Mesendoderm (in vitro differentiated cells): ENCODE results near the gene RPS5.
A peak's percentile ranks its signal among the peaks of the same experiment; 100 is the strongest.
"Not testable (repeated sequence)": the region's sequence is repeated elsewhere in the genome, so short reads cannot be mapped to it uniquely, and the experiment has no call there.

ENCODE experiments used
- DNase-seq: peaks from one replicate; pipeline ENCODE4 v3.0.0; 2013
- H2AK5ac ChIP-seq: 2 replicates; pipeline ENCODE4 v1.6.1; 2013; ENCODE audit warnings: low read length, inconsistent platforms
- H2BK120ac ChIP-seq: 2 replicates; pipeline ENCODE4 v1.6.1; 2013; ENCODE audit warnings: low read depth, mild to moderate bottlenecking, low read length, moderate library complexity, mixed read lengths
- H2BK15ac ChIP-seq: replicated peaks from 2 replicates; pipeline ENCODE4 v1.6.1; 2013; ENCODE audit warnings: low read depth, mild to moderate bottlenecking, moderate library complexity
- H2BK5ac ChIP-seq: 2 replicates; pipeline ENCODE4 v1.6.1; 2013; ENCODE audit warnings: low read length, inconsistent platforms
- H3K18ac ChIP-seq: 2 replicates; pipeline ENCODE4 v1.6.1; 2013; ENCODE audit warnings: mild to moderate bottlenecking, low read length, mixed read lengths
- H3K23ac ChIP-seq: one replicate; pipeline ENCODE4 v1.6.1; 2013; ENCODE audit warnings: low read length
- H3K27ac ChIP-seq: 2 replicates; pipeline ENCODE4 v1.5.1; 2013; ENCODE audit warnings: low read depth, mild to moderate bottlenecking, inconsistent platforms, low read length, moderate library complexity
- H3K27me3 ChIP-seq: 2 replicates; pipeline ENCODE4 v1.6.1; 2013; ENCODE audit warnings: low read length, control low read depth, mild to moderate bottlenecking, inconsistent platforms; ENCODE audit not compliant: insufficient read depth, poor library complexity
- H3K36me3 ChIP-seq: 2 replicates; pipeline ENCODE4 v1.6.1; 2013; ENCODE audit warnings: low read length, inconsistent platforms; ENCODE audit not compliant: control insufficient read depth, insufficient read depth
- H3K4ac ChIP-seq: one replicate; pipeline ENCODE4 v1.6.1; 2013; ENCODE audit warnings: low read depth, mild to moderate bottlenecking, low read length, moderate library complexity
- H3K4me1 ChIP-seq: 2 replicates; pipeline ENCODE4 v1.6.1; 2013; ENCODE audit warnings: low read depth, low read length, inconsistent platforms; ENCODE audit not compliant: control insufficient read depth
- H3K4me2 ChIP-seq: 2 replicates; pipeline ENCODE4 v1.6.1; 2013; ENCODE audit warnings: low read length
- H3K4me3 ChIP-seq: 2 replicates; pipeline ENCODE4 v1.5.1; 2013; ENCODE audit warnings: mild to moderate bottlenecking, low read length
- H3K56ac ChIP-seq: one replicate; pipeline ENCODE4 v1.6.1; 2013; ENCODE audit warnings: low read length
- H3K79me1 ChIP-seq: 2 replicates; pipeline ENCODE4 v1.6.1; 2013; ENCODE audit warnings: low read length, inconsistent platforms
- H3K79me2 ChIP-seq: 2 replicates; pipeline ENCODE4 v1.6.1; 2013; ENCODE audit warnings: mild to moderate bottlenecking, low read length; ENCODE audit not compliant: control insufficient read depth, insufficient read depth
- H3K9ac ChIP-seq: 2 replicates; pipeline ENCODE4 v1.6.1; 2013; ENCODE audit warnings: low read length, inconsistent platforms
- H4K5ac ChIP-seq: one replicate; pipeline ENCODE4 v1.6.1; 2013; ENCODE audit warnings: low read length
- H4K8ac ChIP-seq: one replicate; pipeline ENCODE4 v1.6.1; 2013; ENCODE audit warnings: low read depth, mild to moderate bottlenecking, control low read depth, low read length, moderate library complexity
- WGBS: extraction: QIAGEN DNeasy Blood & Tissue Kit; methylation state at CpG from one replicate; pipeline ENCODE4 v1.1.7; 2013; ENCODE audit warnings: low lambda C conversion rate, missing lambda C conversion rate; ENCODE audit not compliant: insufficient coverage; ENCODE audit errors: extremely low coverage; 5-methylcytosine and 5-hydroxymethylcytosine counted together

RPS5 gene

DNA sequence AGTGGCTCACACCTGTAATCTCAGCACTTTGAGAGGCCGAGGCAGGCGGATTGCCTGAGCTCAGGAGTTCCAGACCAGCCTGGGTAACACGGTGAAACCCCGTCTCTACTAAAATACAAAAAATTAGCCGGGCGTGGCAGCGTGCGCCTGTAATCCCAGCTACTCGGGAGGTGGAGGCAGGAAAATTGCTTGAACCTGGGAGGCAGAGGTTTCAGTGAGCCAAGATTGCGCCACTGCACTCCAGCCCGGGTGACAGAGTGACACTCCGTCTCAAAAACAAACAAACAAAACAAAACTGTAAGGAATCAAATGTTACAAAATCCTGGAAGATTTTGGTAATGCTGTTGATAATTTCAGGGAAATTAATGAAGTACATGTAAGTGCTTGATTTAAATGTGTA is 39.0 kb upstream of the RPS5 start:
- peak overlapping the region; percentile 89 for H3K56ac ChIP-seq
- H4K5ac ChIP-seq, H3K18ac ChIP-seq, H3K4me1 ChIP-seq, H2BK5ac ChIP-seq, H3K27me3 ChIP-seq, H2BK120ac ChIP-seq, H3K36me3 ChIP-seq, H3K27ac ChIP-seq, H3K4ac ChIP-seq, H4K8ac ChIP-seq, H3K23ac ChIP-seq, H3K79me2 ChIP-seq, H2BK15ac ChIP-seq, H2AK5ac ChIP-seq, DNase-seq, H3K79me1 ChIP-seq: not testable (repeated sequence)
- H3K4me2 ChIP-seq, result peak overlapping the region; percentile 91
- peak overlapping the region; percentile 82 for H3K9ac ChIP-seq
- peak overlapping the region; percentile 83 for H3K4me3 ChIP-seq
- no CpG with 5 or more reads among the region's 12 CpGs for WGBS

DNA sequence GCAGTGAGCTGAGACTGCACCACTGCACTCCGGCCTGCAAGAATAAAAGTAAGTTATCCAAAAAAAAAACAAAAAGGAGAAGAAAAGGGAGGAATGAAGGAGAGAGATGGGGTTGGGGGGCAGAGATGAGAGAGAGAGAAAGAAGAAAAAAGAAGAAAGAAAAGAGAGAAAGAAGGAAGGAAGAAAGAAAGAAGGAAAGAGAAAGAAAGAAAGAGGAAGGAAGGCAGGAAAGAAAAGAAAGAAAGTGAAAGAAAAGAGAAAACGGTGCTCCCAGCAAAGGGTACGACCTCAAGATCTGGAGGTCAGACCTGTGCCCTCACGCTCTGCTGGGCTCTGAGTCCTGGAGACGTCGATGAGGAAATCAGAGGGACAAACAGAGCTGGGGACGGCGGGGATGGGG is 37.5 kb upstream of the RPS5 start:
- Histone ChIP-seq H3K27me3 (no peaks in the 10 kb centered on the region), H3K56ac (no peak overlapping the region), H3K27ac (no peak overlapping the region), H3K4me2 (no peak overlapping the region), H3K23ac (no peak overlapping the region), H2BK15ac (no peak overlapping the region), H3K36me3 (no peaks in the 10 kb centered on the region), H3K4me3 (no peak overlapping the region), H2BK120ac (no peak overlapping the region), H3K9ac (no peak overlapping the region), H2AK5ac (no peak overlapping the region), H3K4me1 (no peaks in the 10 kb centered on the region), H2BK5ac (no peak overlapping the region), H4K5ac (no peak overlapping the region), H3K79me2 (no peaks in the 10 kb centered on the region), H3K18ac (no peak overlapping the region), H3K4ac (no peak overlapping the region), H3K79me1 (no peaks in the 10 kb centered on the region), H4K8ac (no peak overlapping the region)
- DNase-seq, result no peak
- no CpG with 5 or more reads among the region's 8 CpGs for WGBS

DNA sequence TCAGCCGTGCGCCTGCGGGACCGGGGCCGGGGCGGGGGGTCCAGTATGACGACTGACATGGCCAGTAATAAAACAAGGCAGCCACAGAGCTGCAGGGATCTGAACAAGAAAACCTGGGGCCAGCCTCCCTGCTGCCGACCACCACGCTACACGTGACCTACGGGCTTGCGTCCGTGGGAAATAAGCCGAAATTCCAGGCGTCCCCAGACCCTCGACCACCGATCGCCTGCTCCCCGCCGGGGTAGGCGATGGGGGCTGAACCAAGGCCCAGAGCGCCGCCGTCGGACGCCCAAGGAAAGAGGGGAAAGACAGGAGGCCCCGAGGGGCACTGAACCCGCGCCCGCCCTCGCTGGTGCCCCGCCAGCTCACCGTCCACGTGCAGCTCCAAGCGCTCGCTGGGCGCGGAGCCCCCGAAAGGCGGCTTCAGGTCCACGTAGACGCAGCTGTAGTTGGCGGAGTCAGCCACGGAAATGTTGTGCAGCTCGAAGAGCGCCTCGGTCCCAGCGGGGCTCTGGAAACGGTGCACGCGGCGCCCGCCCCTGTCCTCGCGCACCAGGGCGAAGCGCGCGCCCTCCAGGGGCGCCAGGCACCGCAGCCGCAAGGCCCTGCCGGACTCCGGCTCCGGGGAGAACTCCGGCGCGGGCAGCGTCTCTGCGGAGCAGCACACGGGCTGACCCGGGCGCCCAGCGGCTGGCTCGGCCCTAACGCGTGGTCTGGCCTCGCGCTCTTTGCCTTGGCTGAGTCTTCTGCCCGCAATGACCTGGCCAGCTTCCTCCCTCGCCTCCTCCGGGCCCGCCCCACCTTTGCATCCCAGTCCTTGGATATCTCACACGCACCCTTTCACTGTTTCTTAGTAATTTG is 36.8 kb upstream of the RPS5 start:
- Histone ChIP-seq H2BK120ac (no peak overlapping the region), H3K27ac (no peak overlapping the region), H3K4ac (no peak overlapping the region), H3K18ac (no peak overlapping the region), H3K4me3 (no peak overlapping the region), H4K8ac (no peak overlapping the region), H3K4me1 (no peaks in the 10 kb centered on the region), H3K27me3 (no peaks in the 10 kb centered on the region), H3K79me1 (no peaks in the 10 kb centered on the region), H3K36me3 (no peaks in the 10 kb centered on the region), H3K23ac (no peak overlapping the region), H3K79me2 (no peaks in the 10 kb centered on the region), H3K56ac (no peak overlapping the region), H2BK15ac (no peak overlapping the region), H4K5ac (no peak overlapping the region), H2AK5ac (no peak overlapping the region), H3K9ac (no peak overlapping the region), H3K4me2 (no peak overlapping the region), H2BK5ac (no peak overlapping the region)
- no peak for DNase-seq
- whole genome bisulfite sequencing, result no CpG with 5 or more reads among the region's 84 CpGs

DNA sequence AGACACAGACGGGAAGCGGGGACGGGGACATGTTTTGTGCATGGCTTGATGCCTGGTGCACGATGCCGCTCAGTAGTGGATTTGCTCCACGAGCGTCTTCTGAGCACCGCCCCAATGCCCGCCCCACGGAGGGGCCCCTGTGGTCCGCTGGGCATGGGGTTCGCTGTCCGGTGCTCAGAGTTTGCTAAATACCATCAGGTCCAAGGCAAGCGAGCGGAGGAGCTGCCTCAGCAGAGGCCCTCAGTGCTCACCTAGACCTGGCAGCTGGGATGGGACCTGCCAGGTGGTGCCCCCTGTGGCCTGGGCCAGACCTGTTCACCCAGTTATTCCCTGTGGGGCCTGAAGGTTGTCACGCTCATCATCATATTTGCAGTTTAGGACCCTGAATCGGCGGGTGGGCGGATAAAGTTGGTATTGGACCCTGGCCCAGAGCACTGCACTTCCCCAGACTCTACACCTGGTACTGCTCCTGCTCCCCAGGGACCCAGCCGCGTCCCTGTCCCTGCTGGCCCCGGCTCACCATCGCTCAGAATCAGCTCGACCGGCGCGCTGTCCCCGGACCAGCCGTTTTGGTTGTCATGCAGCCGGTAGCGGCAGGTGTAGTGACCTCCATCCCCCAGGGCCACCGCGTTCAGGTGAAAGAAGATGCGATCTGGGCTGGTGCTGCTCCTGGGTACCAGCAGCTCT is 36.1 kb upstream of the RPS5 start:
- DNase-seq, result no peak
- Histone ChIP-seq H2BK5ac (no peak overlapping the region), H3K27me3 (no peaks in the 10 kb centered on the region), H2BK120ac (no peak overlapping the region), H3K79me2 (no peaks in the 10 kb centered on the region), H3K23ac (no peak overlapping the region), H4K5ac (no peak overlapping the region), H3K4me1 (no peaks in the 10 kb centered on the region), H3K4me3 (no peak overlapping the region), H3K56ac (no peak overlapping the region), H3K9ac (no peak overlapping the region), H3K27ac (no peak overlapping the region), H3K4me2 (no peak overlapping the region), H2BK15ac (no peak overlapping the region), H3K18ac (no peak overlapping the region), H3K79me1 (no peaks in the 10 kb centered on the region), H2AK5ac (no peak overlapping the region), H3K36me3 (no peaks in the 10 kb centered on the region), H3K4ac (no peak overlapping the region), H4K8ac (no peak overlapping the region)
- no CpG with 5 or more reads among the region's 34 CpGs for WGBS

DNA sequence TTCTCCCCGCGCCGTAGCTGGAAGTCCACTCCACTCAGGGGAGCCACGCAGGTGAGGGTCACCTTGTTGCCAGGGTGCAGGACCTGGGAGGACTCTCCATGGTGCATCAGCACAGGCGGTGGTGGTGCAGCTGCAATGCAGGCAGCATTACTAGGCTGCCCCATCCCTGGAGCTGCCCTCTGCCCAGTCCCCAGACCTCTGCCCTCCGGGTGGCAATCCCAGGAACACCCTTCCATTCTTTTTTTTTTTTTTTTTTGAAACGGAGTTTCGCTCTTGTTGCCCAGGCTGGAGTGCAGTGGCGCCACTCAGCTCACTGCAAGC is 35.6 kb upstream of the RPS5 start:
- no peak overlapping the region for H3K27ac ChIP-seq
- WGBS, result no CpG with 5 or more reads among the region's 9 CpGs
- H2BK120ac ChIP-seq, result no peak overlapping the region
- no peaks in the 10 kb centered on the region for H3K79me2 ChIP-seq
- H3K27me3 ChIP-seq, result no peaks in the 10 kb centered on the region
- no peak overlapping the region for H3K18ac ChIP-seq
- H4K8ac ChIP-seq, result no peak overlapping the region
- no peak overlapping the region for H3K4me3 ChIP-seq
- no peaks in the 10 kb centered on the region for H3K36me3 ChIP-seq
- no peak overlapping the region for H2BK5ac ChIP-seq
- no peak overlapping the region for H3K4me2 ChIP-seq
- H3K56ac ChIP-seq, result no peak overlapping the region
- no peak overlapping the region for H4K5ac ChIP-seq
- no peak overlapping the region for H2BK15ac ChIP-seq
- no peaks in the 10 kb centered on the region for H3K79me1 ChIP-seq
- no peak for DNase-seq
- no peak overlapping the region for H3K9ac ChIP-seq
- no peak overlapping the region for H2AK5ac ChIP-seq
- H3K4ac ChIP-seq, result no peak overlapping the region
- H3K23ac ChIP-seq, result no peak overlapping the region
- no peaks in the 10 kb centered on the region for H3K4me1 ChIP-seq
